Uterus (tissue), 4 donors: ENCODE data around the gene AGPAT3. TPM values are rescaled to one million over a fixed set of nuclear protein-coding genes. Genes with fewer than 3 reads are reported as not detected.

Source experiments
- DNase-seq, 2 donors: peaks; one replicate each; pipeline ENCODE4 v3.0.0-alpha.2; 2019 to 2020
- H3K27ac ChIP-seq, 2 donors: fragments of 200-600 bp; sonication (generic); 1 replicate in 1 of 2; 2 replicates in 1 of 2; pipeline ENCODE4 v1.5.1; 2016 to 2018
- H3K27me3 ChIP-seq, 2 donors: fragments of 200-600 bp; sonication (generic); one replicate each; pipeline ENCODE4 v1.5.1; 2018 to 2019; ENCODE audit warnings: control low read depth in 1 of 2
- H3K36me3 ChIP-seq, 2 donors: fragments of 200-600 bp; sonication (generic); one replicate each; pipeline ENCODE4 v1.5.1; 2019; ENCODE audit warnings: control low read depth in 1 of 2
- H3K4me1 ChIP-seq, 2 donors: fragments of 200-600 bp; sonication (generic); one replicate each; pipeline ENCODE4 v1.5.1; 2018 to 2019; ENCODE audit warnings: control low read depth in 1 of 2
- H3K4me3 ChIP-seq, 2 donors: fragments of 200-600 bp; sonication (generic); 1 replicate in 1 of 2; 2 replicates in 1 of 2; pipeline ENCODE4 v1.5.1; 2018 to 2019; ENCODE audit warnings: mild to moderate bottlenecking in 1 of 2
- H3K9me3 ChIP-seq, 2 donors: fragments of 200-600 bp; sonication (generic); one replicate each; pipeline ENCODE4 v1.5.1; 2019; ENCODE audit warnings: control low read depth in 1 of 2
- CTCF ChIP-seq, 4 experiments: fragments of 200-600 bp in 2 of 4; fragments of 450-650 bp in 2 of 4; sonication (generic) in 2 of 4; IDR thresholded peaks; one replicate each; pipeline ENCODE4 v1.5.1; 2016 to 2019; ENCODE audit warnings: antibody characterized with exemption in 4 of 4, mild to moderate bottlenecking in 2 of 4, moderate library complexity in 1 of 4
- POLR2A ChIP-seq, 2 donors: fragments of 450-650 bp; IDR thresholded peaks; one replicate each; pipeline ENCODE4 v1.6.1; 2016; ENCODE audit warnings: antibody characterized with exemption in 2 of 2, mild to moderate bottlenecking in 1 of 2, moderate library complexity in 1 of 2
- intact Hi-C: fragments of 100-400 bp; cut with DNase I; formaldehyde crosslinking; loops from one replicate; pipeline ENCODE4 v1.15.1; 2023; ENCODE audit warnings: low total_unique reads
- total RNA-seq, 4 donors: library from RNA; depleted of rRNA in 3 of 4; stranded (reverse); fragments of >200 nt in 3 of 4; gene quantifications; one replicate each; pipeline versions ENCODE4 v1.1.0 to v1.2.4, GENCODE V29; 2014 to 2023
- donor health status: DM: yes; HTN: yes; CAD: no.

AGPAT3 gene
- total RNA-seq, 4 donors from 2014 or later, result 6.8 to 43.4 (median 28.4) TPM

DNA sequence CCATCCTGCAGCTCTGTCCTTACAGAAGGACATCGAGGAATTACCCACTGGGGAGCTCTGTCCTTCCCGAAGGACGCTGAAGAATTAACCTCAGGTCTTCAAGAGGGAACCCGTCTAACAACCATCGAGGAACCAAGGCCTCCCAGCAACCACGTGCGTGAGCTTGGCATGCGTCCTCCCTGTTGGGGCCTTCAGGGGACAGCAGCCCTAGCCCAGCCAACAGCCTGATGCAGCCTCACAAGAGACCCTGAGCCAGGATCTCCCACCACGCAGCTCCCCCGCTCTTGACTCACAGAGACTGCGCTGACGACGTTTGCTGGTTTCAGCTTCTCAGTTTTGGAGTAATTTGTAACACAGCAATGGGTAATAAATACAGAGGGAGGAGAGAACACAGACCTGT is 19.6 kb upstream of the AGPAT3 start:
- no peaks in the 10 kb centered on the region for H3K4me1 ChIP-seq
- intact Hi-C loops, result no loop called here
- no peak overlapping the region for H3K27ac ChIP-seq
- no peaks in the 10 kb centered on the region for H3K27me3 ChIP-seq
- no peaks in the 10 kb centered on the region for H3K36me3 ChIP-seq
- H3K4me3 ChIP-seq, result no peak overlapping the region
- no peak for DNase-seq
- no peak for TF ChIP-seq CTCF (IDR thresholded peaks at IDR 0.05)
- TF ChIP-seq POLR2A (IDR thresholded peaks at IDR 0.05), result no peak
- H3K9me3 ChIP-seq, result no peaks in the 10 kb centered on the region

- no peak for TF ChIP-seq POLR2A (IDR thresholded peaks at IDR 0.05)
- TF ChIP-seq CTCF (IDR thresholded peaks at IDR 0.05), result no peak
- no peaks in the 10 kb centered on the region for H3K9me3 ChIP-seq
- no peaks in the 10 kb centered on the region for H3K36me3 ChIP-seq
- no peak overlapping the region for H3K27ac ChIP-seq
- H3K4me3 ChIP-seq, result no peak overlapping the region
- no peaks in the 10 kb centered on the region for H3K27me3 ChIP-seq
- DNase-seq, result no peak
- intact Hi-C loops, result no loop called here
- no peaks in the 10 kb centered on the region for H3K4me1 ChIP-seq
These were observed 18.6 kb upstream of the AGPAT3 start for GRCh38 chr21:43846430-43846829.

DNA sequence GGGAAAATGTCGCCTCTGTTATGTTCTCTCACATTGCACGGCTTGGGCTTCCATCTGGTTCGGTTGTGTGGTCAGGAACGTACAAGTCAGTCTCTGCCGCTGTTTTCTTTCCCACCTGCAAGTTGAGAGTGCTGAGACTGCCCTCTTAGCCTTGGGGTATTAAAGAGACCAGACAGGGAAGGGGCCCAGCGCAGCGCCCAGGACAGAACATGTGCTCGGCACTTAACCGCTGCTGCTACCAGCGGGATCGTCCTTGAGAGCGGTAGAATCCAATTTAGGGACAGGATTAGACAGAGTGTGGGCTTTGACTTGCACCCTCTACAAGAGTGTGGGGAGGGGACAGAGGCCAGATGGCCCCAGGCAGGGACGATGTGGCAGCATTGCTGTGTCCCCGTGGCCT is 17.7 kb upstream of the AGPAT3 start:
- intact Hi-C loops, result no loop called here
- no peak for DNase-seq
- Histone ChIP-seq H3K36me3 (no peaks in the 10 kb centered on the region), H3K4me3 (no peak overlapping the region), H3K27ac (no peak overlapping the region), H3K4me1 (no peaks in the 10 kb centered on the region), H3K9me3 (no peaks in the 10 kb centered on the region), H3K27me3 (no peaks in the 10 kb centered on the region)
- TF ChIP-seq CTCF (IDR thresholded peaks at IDR 0.05), result no peak
- TF ChIP-seq POLR2A (IDR thresholded peaks at IDR 0.05), result no peak

- no peaks in the 10 kb centered on the region for H3K36me3 ChIP-seq
- no peak for DNase-seq
- TF ChIP-seq CTCF (IDR thresholded peaks at IDR 0.05) (no peak), POLR2A (IDR thresholded peaks at IDR 0.05) (no peak)
- intact Hi-C loops, result no loop called here
- H3K27me3 ChIP-seq, result no peaks in the 10 kb centered on the region
- no peak overlapping the region for H3K27ac ChIP-seq
- no peak overlapping the region for H3K4me3 ChIP-seq
- H3K4me1 ChIP-seq, result no peaks in the 10 kb centered on the region
- H3K9me3 ChIP-seq, result no peaks in the 10 kb centered on the region
These were observed 16.3 kb upstream of the AGPAT3 start for GRCh38 chr21:43848771-43849170.

DNA sequence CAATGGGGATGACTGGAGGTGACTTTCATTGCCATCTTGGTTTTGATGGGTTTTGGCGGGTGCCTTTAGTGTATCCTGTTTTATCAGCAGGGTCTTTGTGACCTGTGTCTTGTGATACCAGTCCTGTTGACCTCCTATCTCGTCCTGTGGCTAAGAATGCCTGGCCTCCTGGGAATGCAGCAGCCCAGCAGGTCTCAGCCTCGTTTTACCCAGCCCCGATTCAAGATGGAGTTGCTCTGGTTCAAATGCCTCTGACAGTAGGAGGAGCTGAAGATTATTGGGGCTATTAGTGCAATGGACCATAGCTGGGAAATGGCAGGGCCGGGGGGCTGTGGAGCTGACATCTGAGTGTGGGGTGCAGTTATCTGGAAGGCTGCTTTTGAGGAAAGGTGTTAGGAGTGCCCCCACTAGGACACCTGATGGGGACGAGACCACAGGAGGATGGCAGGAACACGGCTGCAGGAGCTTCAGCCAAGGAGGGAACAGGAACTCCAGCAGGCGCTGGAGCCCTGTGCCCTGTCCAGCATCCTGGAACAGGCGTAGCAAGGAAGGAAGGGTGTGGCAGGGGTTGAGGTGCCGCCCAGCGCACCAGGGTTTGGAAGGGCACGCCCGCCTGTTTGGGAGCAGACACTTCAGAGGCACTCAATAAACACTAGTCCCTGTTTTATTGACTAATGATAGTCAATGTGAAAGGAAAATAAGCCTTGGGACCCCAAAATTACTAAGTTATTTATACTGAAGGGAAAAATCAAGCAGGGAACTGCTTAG is 15.3 kb upstream of the AGPAT3 start:
- Histone ChIP-seq H3K4me1 (no peaks in the 10 kb centered on the region), H3K9me3 (no peaks in the 10 kb centered on the region), H3K4me3 (no peak overlapping the region), H3K27me3 (no peaks in the 10 kb centered on the region), H3K36me3 (no peaks in the 10 kb centered on the region), H3K27ac (no peak overlapping the region)
- intact Hi-C loops, result no loop called here
- DNase-seq, result no peak
- TF ChIP-seq POLR2A (IDR thresholded peaks at IDR 0.05) (no peak), CTCF (IDR thresholded peaks at IDR 0.05) (no peak)
